DMS53 treated with DMSO at 0.1 percent for 48 hours (cell line): ENCODE data around the gene CD82.

Experiments
- DNase-seq: peaks from one replicate; lab custom pipeline; 2025; ENCODE audit not compliant: unreplicated experiment; lab: John Stamatoyannopoulos, UW

The CD82 gene

GRCh38 chr11:44574610-44575287, 9.3 kb downstream of the CD82 start:
- no peak for DNase-seq

GRCh38 chr11:44575288-44575672, 9.8 kb downstream of the CD82 start:
- no peak for DNase-seq

- DNase-seq, result no peak
Measured at GRCh38 chr11:44575962-44576361, 10.5 kb downstream of the CD82 start.

- DNase-seq, result no peak
Measured at GRCh38 chr11:44576656-44577055, 11.2 kb downstream of the CD82 start.

- no peak for DNase-seq
Measured at GRCh38 chr11:44577231-44577830, 11.9 kb downstream of the CD82 start.

- no peak for DNase-seq
Measured at GRCh38 chr11:44578279-44578678, 12.8 kb downstream of the CD82 start.

- no peak for DNase-seq
Measured at GRCh38 chr11:44579302-44579761, 13.9 kb downstream of the CD82 start.

GRCh38 chr11:44580701-44581100, 15.2 kb downstream of the CD82 start:
- no peak for DNase-seq

- DNase-seq, result peak; percentile 37
Measured at GRCh38 chr11:44581246-44581645, 15.8 kb downstream of the CD82 start.

GRCh38 chr11:44582641-44583352, 17.3 kb downstream of the CD82 start:
- no peak for DNase-seq

GRCh38 chr11:44583353-44583669, 17.8 kb downstream of the CD82 start:
- no peak for DNase-seq

GRCh38 chr11:44585421-44585820, 20.0 kb downstream of the CD82 start:
- DNase-seq, result no peak

GRCh38 chr11:44589301-44589700, 23.8 kb downstream of the CD82 start:
- DNase-seq, result no peak

GRCh38 chr11:44590769-44591168, 25.3 kb downstream of the CD82 start:
- DNase-seq, result no peak

GRCh38 chr11:44591557-44591956, 26.1 kb downstream of the CD82 start:
- no peak for DNase-seq

GRCh38 chr11:44592125-44592940, 26.9 kb downstream of the CD82 start:
- DNase-seq, result no peak

- no peak for DNase-seq
Measured at GRCh38 chr11:44593251-44593650, 27.8 kb downstream of the CD82 start.

GRCh38 chr11:44595006-44595405, 29.5 kb downstream of the CD82 start:
- no peak for DNase-seq

- no peak for DNase-seq
Measured at GRCh38 chr11:44595964-44596381, 30.5 kb downstream of the CD82 start.

- DNase-seq, result no peak
Measured at GRCh38 chr11:44596525-44597276, 31.2 kb downstream of the CD82 start.
